ENCODE data around the gene RGS5. TPM values are rescaled to one million over a fixed set of nuclear protein-coding genes. Genes with fewer than 3 reads are reported as not detected.

The RGS5 gene
- total and polyA plus RNA-seq, 2 donors (not counting 3 experiments of a cell fraction or from before 2014, with no cell fraction given) = 287 to 770 TPM

GRCh38 chr1:163141556-163141955, 61.2 kb downstream of the RGS5 start:
- H3K4me2 ChIP-seq (ENCODE audit: insufficient read depth, low read length) = no peak overlapping the region
- DNase-seq (ENCODE audit: low read depth, low spot score) (no peak), FAIRE-seq (no peak)
- no peak for TF ChIP-seq EZH2 (IDR thresholded peaks at IDR 0.05; ENCODE audit: borderline replicate concordance, low read depth, low read length, severe bottlenecking)
- TF ChIP-seq JUN (IDR thresholded peaks at IDR 0.05; ENCODE audit: borderline replicate concordance, insufficient read depth, insufficient read length, low read depth) = no peak
- no peak for TF ChIP-seq MYC (IDR thresholded peaks at IDR 0.05; ENCODE audit: low read depth, low read length)
- H3K27me3 ChIP-seq (ENCODE audit: control insufficient read depth in 2 of 2, insufficient read depth in 2 of 2, low read length in 2 of 2) = no peaks in the 10 kb centered on the region
- peaks cover 0 to 8% of the 10 kb centered on the region in 2 experiments for H3K36me3 ChIP-seq (ENCODE audit: control insufficient read depth in 2 of 2, extremely low read depth in 1 of 2, insufficient read depth in 2 of 2, low read length in 2 of 2)
- no peak overlapping the region for H3K27ac ChIP-seq (ENCODE audit: insufficient read depth, low read depth, low read length)
- no peaks in the 10 kb centered on the region for H3K9me1 ChIP-seq (replicated peaks; ENCODE audit: control insufficient read depth, extremely low read depth, insufficient read depth, low read length)
- H2AFZ ChIP-seq (ENCODE audit: low read depth, low read length) = no peak overlapping the region
- ChIA-PET CTCF (interaction anchor here (0.5 kb wide), 1 partner anchor 631 kb away, joined by 3 read pairs; no protein-coding TSS in a partner anchor), POLR2A (no interaction called here)
- no peaks in the 10 kb centered on the region for H3K9me3 ChIP-seq (replicated peaks; ENCODE audit: control insufficient read depth, insufficient read depth, low read length)
- BruUV-seq (replicated peaks) = no TSS peak
- dilution Hi-C loops (cut with MboI; ENCODE audit: extremely low pct_ligation_motif_present, low sequenced_read_pairs) (no loop called here), intact Hi-C loops (cut with micrococcal nuclease) (no loop called here)
- H4K20me1 ChIP-seq (replicated peaks; ENCODE audit: control insufficient read depth, extremely low read depth, insufficient read depth, low read length) = no peaks in the 10 kb centered on the region
- H3K9ac ChIP-seq (replicated peaks; ENCODE audit: extremely low read depth, insufficient read depth, low read length) = no peak overlapping the region
- no peaks in the 10 kb centered on the region for H3K79me2 ChIP-seq (ENCODE audit: control insufficient read depth, insufficient read depth, low read length)
- no peak overlapping the region for H3K4me3 ChIP-seq (replicated peaks in 1 of 3; ENCODE audit: insufficient read depth in 1 of 3, low read depth in 1 of 3, low read length in 3 of 3)
- peaks cover 1% of the 10 kb centered on the region for H3K4me1 ChIP-seq (ENCODE audit: control insufficient read depth, extremely low read depth, insufficient read depth, low read length)

- Histone ChIP-seq H3K79me2 (ENCODE audit: control insufficient read depth, insufficient read depth, low read length) (no peaks in the 10 kb centered on the region), H3K9me3 (replicated peaks; ENCODE audit: control insufficient read depth, insufficient read depth, low read length) (no peaks in the 10 kb centered on the region), H3K4me1 (ENCODE audit: control insufficient read depth, extremely low read depth, insufficient read depth, low read length) (no peaks in the 10 kb centered on the region), H3K27ac (ENCODE audit: insufficient read depth, low read depth, low read length) (no peak overlapping the region), H3K27me3 (ENCODE audit: control insufficient read depth in 2 of 2, insufficient read depth in 2 of 2, low read length in 2 of 2) (no peaks in the 10 kb centered on the region), H4K20me1 (replicated peaks; ENCODE audit: control insufficient read depth, extremely low read depth, insufficient read depth, low read length) (no peaks in the 10 kb centered on the region), H3K4me3 (replicated peaks in 1 of 3; ENCODE audit: insufficient read depth in 1 of 3, low read depth in 1 of 3, low read length in 3 of 3) (no peak overlapping the region), H2AFZ (ENCODE audit: low read depth, low read length) (no peak overlapping the region), H3K36me3 (ENCODE audit: control insufficient read depth in 2 of 2, extremely low read depth in 1 of 2, insufficient read depth in 2 of 2, low read length in 2 of 2) (no peaks in the 10 kb centered on the region), H3K9me1 (replicated peaks; ENCODE audit: control insufficient read depth, extremely low read depth, insufficient read depth, low read length) (no peaks in the 10 kb centered on the region), H3K9ac (replicated peaks; ENCODE audit: extremely low read depth, insufficient read depth, low read length) (no peak overlapping the region), H3K4me2 (ENCODE audit: insufficient read depth, low read length) (no peak overlapping the region)
- CTCF ChIA-PET = interaction anchor here (0.9 kb wide), 1 partner anchor 44 kb away, joined by 3 read pairs; no protein-coding TSS in a partner anchor
- POLR2A ChIA-PET = no interaction called here
- no peak for TF ChIP-seq EZH2 (IDR thresholded peaks at IDR 0.05; ENCODE audit: borderline replicate concordance, low read depth, low read length, severe bottlenecking)
- TF ChIP-seq MYC (IDR thresholded peaks at IDR 0.05; ENCODE audit: low read depth, low read length) = no peak
- TF ChIP-seq CTCF (IDR thresholded peaks at IDR 0.05; ENCODE audit: extremely low read depth in 1 of 2, insufficient read depth in 1 of 2, low read depth in 1 of 2, low read length in 2 of 2) = no peak
- no peak for TF ChIP-seq JUN (IDR thresholded peaks at IDR 0.05; ENCODE audit: borderline replicate concordance, insufficient read depth, insufficient read length, low read depth)
- TF ChIP-seq FOS (IDR thresholded peaks at IDR 0.05; ENCODE audit: borderline replicate concordance, insufficient read depth, low read length) = no peak
- TF ChIP-seq MAX (IDR thresholded peaks at IDR 0.05; ENCODE audit: insufficient read depth, insufficient read length) = no peak
- TF ChIP-seq GATA2 (IDR thresholded peaks at IDR 0.05; ENCODE audit: insufficient read depth, insufficient read length, low read depth, low read length) = no peak
- no peak for TF ChIP-seq POLR2A (IDR thresholded peaks at IDR 0.05; ENCODE audit: low read depth, low read length)
- TF ChIP-seq POLR2AphosphoS5 (IDR thresholded peaks at IDR 0.05; ENCODE audit: insufficient read depth, low read depth, low read length) = no peak
- BruUV-seq (replicated peaks) = TSS peak; percentile 0
- dilution Hi-C loops (cut with MboI; ENCODE audit: extremely low pct_ligation_motif_present, low sequenced_read_pairs) (no loop called here), intact Hi-C loops (cut with micrococcal nuclease) (no loop called here)
- FAIRE-seq (no peak), DNase-seq (ENCODE audit: low read depth, low spot score) (no peak)
Measured at GRCh38 chr1:163137556-163138265, 65.0 kb downstream of the RGS5 start.
